Hippocampal formation (tissue), 2 donors: ENCODE measurements around the gene MYO6.

Source experiments
- DNase-seq, 2 donors: peaks; one replicate each; lab custom pipeline; 2025; lab: John Stamatoyannopoulos, UW

Gene MYO6

DNA sequence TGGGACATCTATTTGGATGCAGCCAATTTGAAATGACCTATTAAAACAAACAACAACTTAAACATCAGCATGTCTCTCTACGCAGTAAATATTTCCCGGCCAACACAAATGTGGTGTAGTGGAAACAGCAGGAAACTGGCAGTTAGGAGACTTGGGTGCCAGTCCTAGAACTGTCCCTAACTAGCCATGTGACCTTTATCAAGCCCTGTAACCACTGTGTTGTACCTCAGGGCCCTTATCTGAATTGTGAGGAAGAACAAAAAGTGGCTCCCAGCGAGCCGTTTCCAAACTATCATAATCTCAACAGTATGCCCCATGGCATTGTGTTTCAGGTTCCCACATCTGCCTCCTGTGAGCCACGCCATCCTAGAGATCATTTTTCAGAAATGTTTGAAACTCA is 198.9 kb downstream of the MYO6 start:
- no peak for DNase-seq

DNA sequence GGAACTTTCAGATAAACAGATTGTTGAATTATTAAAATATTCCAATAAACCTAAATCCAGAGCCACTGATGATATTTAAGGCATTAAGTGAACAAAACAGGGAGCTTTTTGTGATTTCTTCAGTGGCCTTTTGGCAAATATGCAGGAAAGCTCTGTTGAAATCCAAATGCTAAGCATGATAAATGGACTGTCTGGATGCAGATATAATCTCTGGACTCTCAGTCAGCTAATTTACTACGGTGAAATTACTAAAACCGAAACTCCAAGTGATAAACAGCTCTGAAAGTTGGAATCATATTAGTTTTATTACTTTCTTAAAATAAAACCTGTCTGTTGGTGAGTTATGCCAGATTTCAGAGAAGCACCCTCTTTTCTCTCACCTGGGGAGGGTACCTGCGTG is 203.1 kb downstream of the MYO6 start:
- no peak for DNase-seq

DNA sequence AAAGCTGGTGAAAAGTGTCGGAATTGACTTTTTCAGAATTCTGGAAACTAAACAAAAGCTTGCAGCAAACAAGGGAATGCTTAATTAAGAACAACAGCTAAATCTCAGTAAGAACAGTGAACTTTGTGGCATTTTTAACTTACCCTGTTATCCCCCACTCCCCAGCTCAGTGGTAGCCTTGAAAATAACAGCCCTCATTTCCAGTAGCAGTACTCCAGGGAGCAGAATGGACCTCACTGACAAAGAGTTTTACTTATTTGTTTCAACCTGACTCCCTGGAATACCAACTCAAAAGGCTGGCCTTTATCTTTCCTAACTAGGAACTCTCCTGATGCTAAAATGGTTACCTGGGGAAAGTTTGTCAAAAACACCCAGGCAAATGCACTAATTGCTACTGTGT is 214.5 kb downstream of the MYO6 start:
- DNase-seq = no peak

DNA sequence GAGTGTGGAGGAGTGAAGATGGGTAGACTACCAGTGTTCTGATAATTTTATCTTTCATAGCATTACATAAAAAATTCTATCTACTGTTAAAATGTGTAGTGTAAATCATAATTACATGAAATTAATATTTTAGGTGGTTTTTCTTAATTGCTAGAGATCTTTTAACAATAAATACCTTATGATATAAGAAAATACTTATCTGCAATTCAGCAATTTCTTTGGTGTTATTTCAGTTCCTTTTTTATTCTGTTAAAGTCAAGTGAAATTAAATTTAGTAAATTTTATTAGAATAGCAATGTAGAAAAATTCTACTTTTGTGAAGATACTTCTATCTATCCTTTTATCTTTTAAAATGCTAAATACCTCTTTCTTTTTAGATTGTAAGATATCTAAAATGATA is 219.1 kb downstream of the MYO6 start:
- DNase-seq = no peak
